GM11168 (cell line): Measurements from ENCODE around the gene TPRG1.

Experiments
- in situ Hi-C: fragments of 300-500 bp; cut with MboI; formaldehyde crosslinking; loops from one replicate; pipeline ENCODE4 v1.12.0; 2022; ENCODE audit warnings: low sequenced_read_pairs; ENCODE audit not compliant: unreplicated experiment

TPRG1 gene

GRCh38 chr3:189273736-189274135, 102.0 kb downstream of the TPRG1 start:
- in situ Hi-C loops, result no loop called here

GRCh38 chr3:189275182-189275581, 103.4 kb downstream of the TPRG1 start:
- in situ Hi-C loops, result loop anchor here (5.0 kb wide), 1 partner anchor 682 kb away; no protein-coding TSS in a partner anchor

- in situ Hi-C loops, result loop anchor here (5.0 kb wide), 1 partner anchor 681 kb away; no protein-coding TSS in a partner anchor
Measured at GRCh38 chr3:189275852-189276251, 104.1 kb downstream of the TPRG1 start.

DNA sequence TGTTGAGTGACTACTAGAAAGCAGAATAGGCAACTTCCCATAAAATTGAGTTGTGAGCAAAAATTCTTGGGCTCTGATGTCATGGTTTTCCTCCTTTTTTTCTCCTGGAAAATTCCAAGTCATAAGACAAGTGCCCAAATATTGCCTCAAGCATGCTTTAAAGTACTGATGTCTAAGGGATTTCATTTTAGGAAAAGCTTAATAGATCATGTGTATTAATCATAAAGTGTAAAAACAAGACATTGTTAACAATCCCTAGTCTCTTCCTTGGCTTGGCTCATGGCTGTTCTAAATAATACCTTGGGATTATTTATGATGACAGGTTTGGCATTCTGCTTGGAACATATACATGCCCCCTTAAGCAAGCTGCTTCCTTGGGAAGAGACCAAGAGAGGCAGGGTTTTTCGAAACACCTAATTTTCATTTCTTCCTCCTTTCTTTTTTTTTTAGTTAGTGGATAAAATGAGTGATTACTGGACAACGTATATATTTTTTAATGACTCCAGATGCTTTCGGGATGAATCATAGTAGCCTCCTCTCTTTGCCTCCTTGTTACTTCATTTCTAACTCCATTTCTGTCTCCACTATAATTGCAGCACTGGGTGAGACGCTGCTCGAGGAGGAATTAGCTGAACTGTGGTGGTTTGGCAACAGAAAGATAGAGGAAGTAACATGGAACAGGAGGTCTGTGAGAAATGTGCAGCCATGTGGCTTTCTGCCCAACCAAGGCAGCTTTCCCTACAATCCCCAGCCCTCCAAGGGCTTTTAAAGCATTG, 104.9 kb downstream of the TPRG1 start:
- in situ Hi-C loops, result loop anchor here (5.0 kb wide), 1 partner anchor 681 kb away; no protein-coding TSS in a partner anchor

DNA sequence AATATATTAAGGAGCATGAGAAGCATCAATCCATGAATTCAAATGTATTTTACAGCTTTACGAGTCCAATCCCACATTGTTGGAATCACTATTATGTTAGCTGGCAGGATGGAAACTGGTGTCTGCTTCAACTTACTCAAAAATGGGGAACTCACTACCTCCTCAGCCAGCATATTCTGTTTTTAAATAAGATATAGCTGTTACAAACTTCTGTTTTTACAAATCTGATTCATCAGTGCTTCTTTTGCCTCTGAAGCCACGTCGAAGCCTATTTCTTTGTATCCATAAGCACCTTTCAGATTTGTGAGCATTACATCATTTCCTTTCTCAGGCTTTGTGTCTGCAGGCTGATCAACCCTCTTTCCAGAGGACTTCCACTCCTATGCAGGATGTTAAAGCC, 105.9 kb downstream of the TPRG1 start:
- in situ Hi-C loops, result loop anchor here (5.0 kb wide), 1 partner anchor 680 kb away; no protein-coding TSS in a partner anchor

GRCh38 chr3:189278221-189278620, 106.5 kb downstream of the TPRG1 start:
- in situ Hi-C loops, result loop anchor here (5.0 kb wide), 1 partner anchor 679 kb away; no protein-coding TSS in a partner anchor

GRCh38 chr3:189282189-189282588, 110.4 kb downstream of the TPRG1 start:
- in situ Hi-C loops, result no loop called here

- in situ Hi-C loops, result no loop called here
Measured at GRCh38 chr3:189282741-189283140, 111.0 kb downstream of the TPRG1 start.

GRCh38 chr3:189286188-189286587, 114.4 kb downstream of the TPRG1 start:
- in situ Hi-C loops, result no loop called here

DNA sequence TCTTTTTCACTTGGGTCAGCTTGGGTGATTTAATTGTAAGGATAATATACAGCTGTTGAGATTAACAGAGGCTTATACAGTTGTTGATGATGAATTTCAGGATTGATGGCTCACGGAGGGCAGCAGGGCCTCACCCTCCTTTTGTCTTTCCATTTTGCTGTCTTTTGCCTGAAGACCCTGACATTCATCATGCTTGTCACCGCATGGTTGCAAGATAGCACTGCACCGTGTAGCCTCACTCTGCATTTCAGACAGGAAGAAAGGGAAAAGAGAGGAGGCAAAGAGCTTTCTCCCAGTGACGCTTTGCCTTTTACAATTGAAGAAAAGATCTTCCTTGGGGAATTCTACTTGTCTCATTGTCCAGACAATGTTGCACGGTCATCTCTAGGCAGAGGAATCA, 115.1 kb downstream of the TPRG1 start:
- in situ Hi-C loops, result no loop called here

- in situ Hi-C loops, result no loop called here
Measured at GRCh38 chr3:189288348-189289235, 116.8 kb downstream of the TPRG1 start.

DNA sequence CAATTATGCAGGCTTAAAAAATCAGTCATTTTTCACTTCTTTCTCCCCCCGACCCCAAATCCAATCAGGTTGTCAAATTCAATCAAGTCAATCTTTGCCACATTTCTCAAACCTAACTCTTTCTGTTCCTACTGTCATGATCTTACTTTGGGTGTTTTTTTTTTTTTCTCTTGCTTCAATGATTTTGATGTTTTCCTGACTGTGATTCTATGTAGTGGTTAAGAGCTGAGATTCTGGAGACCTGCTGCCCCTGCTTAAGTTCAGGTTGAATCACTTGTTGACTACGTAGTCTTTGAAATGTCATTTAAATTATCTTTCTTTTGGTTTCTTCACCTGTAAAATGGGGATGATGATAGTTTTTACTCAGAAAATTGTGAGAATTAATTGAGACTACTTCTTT, 117.5 kb downstream of the TPRG1 start:
- in situ Hi-C loops, result no loop called here

- in situ Hi-C loops, result no loop called here
Measured at GRCh38 chr3:189292667-189293484, 121.1 kb downstream of the TPRG1 start.

GRCh38 chr3:189294649-189295048, 122.9 kb downstream of the TPRG1 start:
- in situ Hi-C loops, result no loop called here

- in situ Hi-C loops, result no loop called here
Measured at GRCh38 chr3:189295089-189295488, 123.3 kb downstream of the TPRG1 start.

DNA sequence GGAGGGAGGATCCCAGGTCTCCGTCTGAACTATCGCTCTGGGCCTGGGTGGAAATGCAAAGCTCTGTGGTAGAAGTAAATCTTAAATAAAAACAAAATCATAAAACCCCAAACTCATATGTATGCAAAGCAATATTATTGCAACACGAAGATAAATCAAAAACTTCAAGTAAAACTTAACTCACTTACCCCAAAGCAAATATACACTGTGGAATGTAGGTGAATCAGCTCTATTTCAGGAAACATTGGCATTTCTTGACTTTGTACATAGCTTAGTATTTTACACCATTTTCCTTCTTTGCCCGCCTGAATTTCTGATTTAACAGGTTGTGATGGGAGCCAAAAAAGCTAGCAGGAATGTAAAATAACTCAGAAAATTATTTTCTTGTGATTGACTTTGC, 126.2 kb downstream of the TPRG1 start:
- in situ Hi-C loops, result no loop called here

DNA sequence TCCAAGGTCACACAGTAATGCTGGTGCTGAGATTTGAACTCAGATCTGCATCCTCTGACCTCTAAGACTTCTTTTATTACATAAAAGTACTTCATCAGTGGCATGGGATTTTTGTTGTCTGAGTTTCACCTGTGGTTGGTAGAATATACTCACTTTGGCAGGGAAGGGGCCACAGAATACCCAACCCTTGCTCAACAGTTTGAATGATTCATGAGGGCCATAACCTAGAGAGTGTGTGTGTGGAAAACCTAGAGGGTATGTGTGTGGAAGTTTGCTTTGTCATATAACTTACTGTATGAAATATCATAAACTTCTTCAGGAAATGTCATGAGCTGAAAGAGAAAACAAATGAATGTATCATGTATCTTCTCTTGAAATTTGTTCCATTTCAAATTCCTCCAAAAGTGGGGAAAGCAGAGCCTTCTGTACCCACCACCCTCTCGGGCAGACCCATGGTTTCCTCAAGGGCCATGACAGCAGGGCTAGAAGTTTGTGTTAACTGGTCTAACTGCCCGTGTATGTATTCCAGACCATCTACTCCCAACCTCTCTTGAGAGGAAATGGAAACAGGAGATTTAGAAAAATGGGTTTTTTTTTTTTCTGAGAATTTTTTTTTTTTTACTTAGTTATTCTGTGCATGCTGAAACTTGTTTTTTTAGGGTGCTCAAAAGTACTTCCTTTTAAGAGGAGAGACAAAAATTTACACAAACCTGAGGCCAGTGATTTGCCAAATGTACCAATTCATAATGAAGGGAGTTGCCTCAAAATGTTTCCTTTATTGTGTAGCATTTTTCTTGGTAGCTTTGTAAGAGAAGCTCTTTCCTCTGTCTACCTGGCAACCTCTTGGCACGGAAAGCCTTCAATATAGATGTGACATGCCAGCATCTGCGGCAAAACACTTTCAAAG, 127.0 kb downstream of the TPRG1 start:
- in situ Hi-C loops, result no loop called here

- in situ Hi-C loops, result no loop called here
Measured at GRCh38 chr3:189300345-189300744, 128.6 kb downstream of the TPRG1 start.

- in situ Hi-C loops, result no loop called here
Measured at GRCh38 chr3:189301479-189301878, 129.7 kb downstream of the TPRG1 start.
